ENCODE measurements around the gene PLAC1. TPM values are rescaled to one million over a fixed set of nuclear protein-coding genes. Genes with fewer than 3 reads are reported as not detected.

The PLAC1 gene
- total RNA-seq, 4 donors from 2014 or later, result not detected

DNA sequence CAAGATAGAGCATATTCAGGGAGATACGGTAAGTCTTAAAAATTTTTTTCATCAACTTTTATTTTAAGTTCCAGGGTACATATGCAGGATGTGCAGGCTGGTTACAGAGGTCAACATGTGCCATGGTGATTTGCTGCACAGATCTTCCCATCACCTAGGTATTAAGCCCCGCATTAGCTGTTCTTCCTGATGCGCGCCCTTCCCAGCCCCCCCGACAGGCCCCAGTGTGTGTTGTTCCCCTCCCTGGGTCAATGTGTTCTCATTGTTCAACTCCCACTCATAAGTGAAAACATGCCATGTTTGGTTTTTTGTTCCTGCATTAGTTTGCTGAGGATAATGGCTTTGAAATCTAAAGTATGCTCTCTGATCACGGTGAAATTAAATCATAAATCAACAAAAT, 134.1 kb downstream of the PLAC1 start:
- DNase-seq (ENCODE audit: low spot score in 2 of 2), result no peak
- H3K36me3 ChIP-seq, result no peaks in the 10 kb centered on the region
- no peak overlapping the region for H3K27ac ChIP-seq
- H3K9me3 ChIP-seq, result no peaks in the 10 kb centered on the region
- 81% methylated on average over 6 of the region's 6 CpGs for WGBS
- H3K4me1 ChIP-seq, result no peaks in the 10 kb centered on the region
- TF ChIP-seq, protein P1, sequence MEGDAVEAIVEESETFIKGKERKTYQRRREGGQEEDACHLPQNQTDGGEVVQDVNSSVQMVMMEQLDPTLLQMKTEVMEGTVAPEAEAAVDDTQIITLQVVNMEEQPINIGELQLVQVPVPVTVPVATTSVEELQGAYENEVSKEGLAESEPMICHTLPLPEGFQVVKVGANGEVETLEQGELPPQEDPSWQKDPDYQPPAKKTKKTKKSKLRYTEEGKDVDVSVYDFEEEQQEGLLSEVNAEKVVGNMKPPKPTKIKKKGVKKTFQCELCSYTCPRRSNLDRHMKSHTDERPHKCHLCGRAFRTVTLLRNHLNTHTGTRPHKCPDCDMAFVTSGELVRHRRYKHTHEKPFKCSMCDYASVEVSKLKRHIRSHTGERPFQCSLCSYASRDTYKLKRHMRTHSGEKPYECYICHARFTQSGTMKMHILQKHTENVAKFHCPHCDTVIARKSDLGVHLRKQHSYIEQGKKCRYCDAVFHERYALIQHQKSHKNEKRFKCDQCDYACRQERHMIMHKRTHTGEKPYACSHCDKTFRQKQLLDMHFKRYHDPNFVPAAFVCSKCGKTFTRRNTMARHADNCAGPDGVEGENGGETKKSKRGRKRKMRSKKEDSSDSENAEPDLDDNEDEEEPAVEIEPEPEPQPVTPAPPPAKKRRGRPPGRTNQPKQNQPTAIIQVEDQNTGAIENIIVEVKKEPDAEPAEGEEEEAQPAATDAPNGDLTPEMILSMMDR (IDR thresholded peaks at IDR 0.05), result no peak
- TF ChIP-seq EP300 (IDR thresholded peaks at IDR 0.05) (no peak), POLR2AphosphoS5 (IDR thresholded peaks at IDR 0.05) (no peak), POLR2A (IDR thresholded peaks at IDR 0.05) (no peak)
- H3K27me3 ChIP-seq, result no peaks in the 10 kb centered on the region
- no peak overlapping the region for H3K4me3 ChIP-seq

DNA sequence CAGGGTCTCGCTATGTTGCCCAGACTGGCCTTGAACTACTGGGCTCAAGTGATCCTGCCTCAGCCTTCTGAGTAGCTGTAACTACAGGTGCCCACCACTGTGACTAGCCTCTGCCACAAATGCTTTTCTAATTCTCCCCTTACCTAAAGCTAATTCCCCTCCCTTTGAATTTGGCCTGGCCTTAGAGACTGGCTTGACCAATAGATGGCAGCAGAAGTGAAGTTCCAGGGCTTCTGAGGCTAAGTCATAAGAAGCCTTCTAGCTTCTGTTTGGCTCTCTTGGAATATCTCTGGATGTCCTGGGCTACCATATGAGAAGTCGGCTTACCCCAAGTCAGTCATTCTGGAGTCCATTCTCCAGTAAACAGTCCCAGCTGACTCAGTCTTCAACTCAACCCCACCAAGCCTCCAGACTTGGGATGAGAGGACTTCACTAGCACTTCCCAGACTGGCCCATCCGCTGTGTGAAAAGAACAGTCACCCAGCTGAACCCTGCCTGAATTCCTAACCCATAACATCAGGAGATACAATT, 137.3 kb downstream of the PLAC1 start:
- Histone ChIP-seq H3K36me3 (no peaks in the 10 kb centered on the region), H3K9me3 (no peaks in the 10 kb centered on the region), H3K4me1 (no peaks in the 10 kb centered on the region), H3K27ac (no peak overlapping the region), H3K27me3 (no peaks in the 10 kb centered on the region), H3K4me3 (no peak overlapping the region)
- DNase-seq (ENCODE audit: low spot score in 2 of 2), result no peak
- TF ChIP-seq, protein P1 (IDR thresholded peaks at IDR 0.05), result peak in 1 of 2 donors; percentile 24
- no peak for TF ChIP-seq POLR2A (IDR thresholded peaks at IDR 0.05)
- TF ChIP-seq POLR2AphosphoS5 (IDR thresholded peaks at IDR 0.05), result no peak
- TF ChIP-seq EP300 (IDR thresholded peaks at IDR 0.05), result no peak
- 74% methylated on average over 3 of the region's 3 CpGs for WGBS

Other genes with a start within 250 kb of the PLAC1 start
- gene HPRT1, start 198.3 kb downstream of the PLAC1 start, total RNA-seq, result 10 to 100 TPM in 1 of 4 donors, 1 to 10 TPM in 3; 5.0 to 12.8 (median 7.2) TPM
- gene PABIR2, start 138.7 kb upstream of the PLAC1 start, total RNA-seq, result 10 to 100 TPM; 11.6 to 26.5 (median 18.3) TPM